A673 (cell line): ENCODE measurements around the gene PRTN3. TPM values are rescaled to one million over a fixed set of nuclear protein-coding genes. Genes with fewer than 3 reads are reported as not detected.

Experiments used
- BruUV-seq: library from RNA; stranded (reverse); fragments of 400-500 nt; replicated peaks from 2 replicates; lab custom pipeline; 2021; lab: Mats Ljungman, UMichigan
- CTCF ChIA-PET: fragments of 300-600 bp; sonication (Branson Sonifier 250); formaldehyde crosslinking; loops from one replicate; lab custom pipeline; 2022; ENCODE audit warnings: antibody characterized with exemption; lab: Charles Lee
- POLR2A ChIA-PET: fragments of 300-600 bp; sonication (Branson Sonifier 250); formaldehyde crosslinking; loops from one replicate; lab custom pipeline; 2022; ENCODE audit warnings: antibody characterized with exemption; ENCODE audit not compliant: low non-redundant PET; lab: Charles Lee
- DNase-seq: peaks from one replicate; pipeline ENCODE4 v3.0.0-alpha.2; 2015; ENCODE audit warnings: low spot score
- H3K27ac ChIP-seq: fragments of 200-600 bp; sonication (generic); 2 replicates; pipeline ENCODE4 v1.5.1; 2016; ENCODE audit warnings: mixed run types, low read depth, mild to moderate bottlenecking, mixed read lengths, antibody characterized with exemption, low read length; ENCODE audit not compliant: poor library complexity, severe bottlenecking
- H3K27me3 ChIP-seq: fragments of 200-600 bp; sonication (generic); replicated peaks from 2 replicates; pipeline ENCODE4 v1.6.1; 2017; ENCODE audit warnings: mixed run types, low read depth, mild to moderate bottlenecking, mixed read lengths, antibody characterized with exemption, low read length; ENCODE audit not compliant: insufficient read depth, poor library complexity
- H3K36me3 ChIP-seq: fragments of 200-600 bp; sonication (generic); 2 replicates; pipeline ENCODE4 v1.6.1; 2016; ENCODE audit warnings: mixed run types, mild to moderate bottlenecking, mixed read lengths, antibody characterized with exemption, low read length; ENCODE audit not compliant: insufficient read depth, poor library complexity, severe bottlenecking
- H3K4me1 ChIP-seq: fragments of 200-600 bp; sonication (generic); 2 replicates; pipeline ENCODE4 v1.6.1; 2017; ENCODE audit warnings: mixed run types, mild to moderate bottlenecking, mixed read lengths, antibody characterized with exemption, low read length; ENCODE audit not compliant: insufficient read depth, poor library complexity, severe bottlenecking
- H3K4me3 ChIP-seq: fragments of 200-600 bp; sonication (generic); 2 replicates; pipeline ENCODE4 v1.5.1; 2016; ENCODE audit warnings: low read depth, mixed run types, mild to moderate bottlenecking, mixed read lengths, low read length; ENCODE audit not compliant: poor library complexity, severe bottlenecking
- H3K9me3 ChIP-seq: fragments of 200-600 bp; sonication (generic); 2 replicates; pipeline ENCODE4 v1.6.1; 2016; ENCODE audit warnings: mixed run types, low read depth, mild to moderate bottlenecking, mixed read lengths, antibody characterized with exemption, low read length; ENCODE audit not compliant: poor library complexity, severe bottlenecking
- CTCF ChIP-seq: fragments of 300-800, 200-600 bp; sonication (generic); conservative IDR thresholded peaks from 2 replicates; pipeline ENCODE4 v1.5.1; 2017; ENCODE audit warnings: low read depth, mild to moderate bottlenecking, antibody characterized with exemption, low read length, moderate library complexity, mixed read lengths
- EZH2 ChIP-seq: fragments of 200-600 bp; sonication (generic); IDR thresholded peaks from 2 replicates; pipeline ENCODE4 v1.6.1; 2017; ENCODE audit warnings: borderline replicate concordance, low read depth, mild to moderate bottlenecking, mixed read lengths, antibody characterized with exemption, low read length; ENCODE audit not compliant: poor library complexity, severe bottlenecking
- intact Hi-C: fragments of 100-400 bp; cut with micrococcal nuclease; formaldehyde crosslinking; loops from one replicate; pipeline ENCODE4 v1.10.0; 2022; ENCODE audit not compliant: unreplicated experiment
- total RNA-seq: library from RNA; stranded (reverse); gene quantifications from 2 replicates; pipeline ENCODE4 v1.2.3, GENCODE V29; 2021

PRTN3 gene
- total RNA-seq, 1 experiment from 2014 or later, result not detected

- peaks cover 72% of the 10 kb centered on the region for H3K4me1 ChIP-seq
- TF ChIP-seq EZH2, result no peak
- no peak for TF ChIP-seq CTCF
- DNase-seq, result no peak
- H3K27me3 ChIP-seq, result no peaks in the 10 kb centered on the region
- H3K4me3 ChIP-seq, result no peak overlapping the region
- POLR2A ChIA-PET, result interaction anchor here (0.5 kb wide), 1 partner anchor 142 kb away, joined by 13 read pairs; the partner anchor contains the start of gene RNF126
- no TSS peak for BruUV-seq
- intact Hi-C loops, result no loop called here
- peaks cover 86% of the 10 kb centered on the region for H3K36me3 ChIP-seq
- CTCF ChIA-PET, result no interaction called here
- H3K9me3 ChIP-seq, result no peaks in the 10 kb centered on the region
- no peak overlapping the region for H3K27ac ChIP-seq
These were observed 36.2 kb upstream of the PRTN3 start for GRCh38 chr19:804419-805165.

- no TSS peak for BruUV-seq
- DNase-seq, result no peak
- POLR2A ChIA-PET, result no interaction called here
These were observed 35.6 kb upstream of the PRTN3 start for GRCh38 chr19:805166-805551.

More at GRCh38 chr19:805166-805551, 35.6 kb upstream of the PRTN3 start:
- intact Hi-C loops, result no loop called here
- H3K4me1 ChIP-seq, result peaks cover 66% of the 10 kb centered on the region
- TF ChIP-seq EZH2 (no peak), CTCF (no peak)
- CTCF ChIA-PET, result no interaction called here
- peaks cover 86% of the 10 kb centered on the region for H3K36me3 ChIP-seq
- H3K27me3 ChIP-seq, result no peaks in the 10 kb centered on the region
- H3K27ac ChIP-seq, result no peak overlapping the region
- no peak overlapping the region for H3K4me3 ChIP-seq
- H3K9me3 ChIP-seq, result no peaks in the 10 kb centered on the region
